ENCODE data around the gene TGM1.
"Not testable (repeated sequence)": the region's sequence is repeated elsewhere in the genome, so short reads cannot be mapped to it uniquely, and the experiment has no call there.

The TGM1 gene

GRCh38 chr14:24246765-24247212, 16.2 kb downstream of the TGM1 start:
- Histone ChIP-seq H3K4me1 (ENCODE audit: control insufficient read depth in 5 of 5, insufficient read depth in 5 of 5, low read length in 5 of 5) (peaks cover 0 to 12% (median 8%) of the 10 kb centered on the region in 5 donors), H3K27ac (ENCODE audit: low read depth, low read length) (no peak overlapping the region)

GRCh38 chr14:24245350-24245749, 17.6 kb downstream of the TGM1 start:
- not testable (repeated sequence) for H3K27me3 ChIP-seq (ENCODE audit: control insufficient read depth in 5 of 5, insufficient read depth in 4 of 5, low read length in 5 of 5); H3K9ac ChIP-seq (ENCODE audit: low read length in 5 of 5); H3K4me3 ChIP-seq (ENCODE audit: low read depth in 1 of 5, low read length in 5 of 5); H3K27ac ChIP-seq (ENCODE audit: low read depth, low read length); H3K9me3 ChIP-seq (ENCODE audit: control insufficient read depth in 5 of 5, low read length in 5 of 5)
- H3K36me3 ChIP-seq (ENCODE audit: control insufficient read depth in 5 of 5, insufficient read depth in 5 of 5, low read length in 5 of 5), result peaks cover 0 to 14% (median 8%) of the 10 kb centered on the region in 5 donors
- H3K4me1 ChIP-seq (ENCODE audit: control insufficient read depth in 5 of 5, insufficient read depth in 5 of 5, low read length in 5 of 5), result peaks cover 0 to 27% (median 23%) of the 10 kb centered on the region in 5 donors

More at GRCh38 chr14:24246765-24247212, 16.2 kb downstream of the TGM1 start:
- H3K9me3 ChIP-seq (ENCODE audit: control insufficient read depth in 5 of 5, low read length in 5 of 5), result no peaks in the 10 kb centered on the region
- H3K36me3 ChIP-seq (ENCODE audit: control insufficient read depth in 5 of 5, insufficient read depth in 5 of 5, low read length in 5 of 5), result peaks cover 0 to 5% (median 0%) of the 10 kb centered on the region in 5 donors
- no peak overlapping the region for H3K4me3 ChIP-seq (ENCODE audit: low read depth in 1 of 5, low read length in 5 of 5)
- H3K9ac ChIP-seq (ENCODE audit: low read length in 5 of 5), result peak overlapping the region in 1 of 5 donors; percentile 35
- no peaks in the 10 kb centered on the region for H3K27me3 ChIP-seq (ENCODE audit: control insufficient read depth in 5 of 5, insufficient read depth in 4 of 5, low read length in 5 of 5)

GRCh38 chr14:24243336-24243836, 19.6 kb downstream of the TGM1 start:
- Histone ChIP-seq H3K36me3 (ENCODE audit: control insufficient read depth in 5 of 5, insufficient read depth in 5 of 5, low read length in 5 of 5) (peaks cover 8 to 28% (median 28%) of the 10 kb centered on the region in 5 donors), H3K27me3 (ENCODE audit: control insufficient read depth in 5 of 5, insufficient read depth in 4 of 5, low read length in 5 of 5) (no peaks in the 10 kb centered on the region), H3K9ac (ENCODE audit: low read length in 5 of 5) (peak overlapping the region; percentile 39 to 98 (median 97)), H3K4me1 (ENCODE audit: control insufficient read depth in 5 of 5, insufficient read depth in 5 of 5, low read length in 5 of 5) (peaks cover 0 to 45% (median 37%) of the 10 kb centered on the region in 5 donors), H3K27ac (ENCODE audit: low read depth, low read length) (peak overlapping the region; percentile 98), H3K9me3 (ENCODE audit: control insufficient read depth in 5 of 5, low read length in 5 of 5) (no peaks in the 10 kb centered on the region), H3K4me3 (ENCODE audit: low read depth in 1 of 5, low read length in 5 of 5) (peak overlapping the region; percentile 81 to 96 (median 94))

GRCh38 chr14:24241829-24242443, 21.0 kb downstream of the TGM1 start:
- Histone ChIP-seq H3K4me3 (ENCODE audit: low read depth in 1 of 5, low read length in 5 of 5) (peak overlapping the region; percentile 81 to 98 (median 95)), H3K4me1 (ENCODE audit: control insufficient read depth in 5 of 5, insufficient read depth in 5 of 5, low read length in 5 of 5) (peaks cover 0 to 45% (median 37%) of the 10 kb centered on the region in 5 donors), H3K27me3 (ENCODE audit: control insufficient read depth in 5 of 5, insufficient read depth in 4 of 5, low read length in 5 of 5) (no peaks in the 10 kb centered on the region), H3K36me3 (ENCODE audit: control insufficient read depth in 5 of 5, insufficient read depth in 5 of 5, low read length in 5 of 5) (peaks cover 8 to 43% (median 43%) of the 10 kb centered on the region in 5 donors), H3K9me3 (ENCODE audit: control insufficient read depth in 5 of 5, low read length in 5 of 5) (no peaks in the 10 kb centered on the region), H3K9ac (ENCODE audit: low read length in 5 of 5) (peak overlapping the region; percentile 81 to 98 (median 97)), H3K27ac (ENCODE audit: low read depth, low read length) (peak overlapping the region; percentile 98)

GRCh38 chr14:24240110-24240918, 22.7 kb downstream of the TGM1 start:
- Histone ChIP-seq H3K4me3 (ENCODE audit: low read depth in 1 of 5, low read length in 5 of 5) (peak overlapping the region in 2 of 5 donors; percentile 15 to 94), H3K9ac (ENCODE audit: low read length in 5 of 5) (peak overlapping the region in 4 of 5 donors; percentile 40 to 98 (median 64)), H3K27me3 (ENCODE audit: control insufficient read depth in 5 of 5, insufficient read depth in 4 of 5, low read length in 5 of 5) (no peaks in the 10 kb centered on the region), H3K27ac (ENCODE audit: low read depth, low read length) (peak overlapping the region; percentile 98), H3K9me3 (ENCODE audit: control insufficient read depth in 5 of 5, low read length in 5 of 5) (no peaks in the 10 kb centered on the region), H3K4me1 (ENCODE audit: control insufficient read depth in 5 of 5, insufficient read depth in 5 of 5, low read length in 5 of 5) (peaks cover 0 to 45% (median 37%) of the 10 kb centered on the region in 5 donors), H3K36me3 (ENCODE audit: control insufficient read depth in 5 of 5, insufficient read depth in 5 of 5, low read length in 5 of 5) (peaks cover 16 to 59% (median 58%) of the 10 kb centered on the region in 5 donors)

GRCh38 chr14:24238527-24239037, 24.4 kb downstream of the TGM1 start:
- Histone ChIP-seq H3K27me3 (ENCODE audit: control insufficient read depth in 5 of 5, insufficient read depth in 4 of 5, low read length in 5 of 5) (no peaks in the 10 kb centered on the region), H3K4me3 (ENCODE audit: low read depth in 1 of 5, low read length in 5 of 5) (no peak overlapping the region), H3K9ac (ENCODE audit: low read length in 5 of 5) (peak overlapping the region in 1 of 5 donors; percentile 7), H3K36me3 (ENCODE audit: control insufficient read depth in 5 of 5, insufficient read depth in 5 of 5, low read length in 5 of 5) (peaks cover 25 to 70% (median 60%) of the 10 kb centered on the region in 5 donors), H3K4me1 (ENCODE audit: control insufficient read depth in 5 of 5, insufficient read depth in 5 of 5, low read length in 5 of 5) (peaks cover 0 to 53% (median 42%) of the 10 kb centered on the region in 5 donors), H3K27ac (ENCODE audit: low read depth, low read length) (peak overlapping the region; percentile 38), H3K9me3 (ENCODE audit: control insufficient read depth in 5 of 5, low read length in 5 of 5) (no peaks in the 10 kb centered on the region)

- Histone ChIP-seq H3K4me3 (ENCODE audit: low read depth in 1 of 5, low read length in 5 of 5) (no peak overlapping the region), H3K27me3 (ENCODE audit: control insufficient read depth in 5 of 5, insufficient read depth in 4 of 5, low read length in 5 of 5) (no peaks in the 10 kb centered on the region), H3K9ac (ENCODE audit: low read length in 5 of 5) (no peak overlapping the region), H3K4me1 (ENCODE audit: control insufficient read depth in 5 of 5, insufficient read depth in 5 of 5, low read length in 5 of 5) (peaks cover 4 to 53% (median 42%) of the 10 kb centered on the region in 5 donors), H3K9me3 (ENCODE audit: control insufficient read depth in 5 of 5, low read length in 5 of 5) (no peaks in the 10 kb centered on the region), H3K27ac (ENCODE audit: low read depth, low read length) (peak overlapping the region; percentile 27), H3K36me3 (ENCODE audit: control insufficient read depth in 5 of 5, insufficient read depth in 5 of 5, low read length in 5 of 5) (peaks cover 25 to 70% (median 60%) of the 10 kb centered on the region in 5 donors)
Measured at GRCh38 chr14:24238123-24238522, 24.9 kb downstream of the TGM1 start.

- no peaks in the 10 kb centered on the region for H3K9me3 ChIP-seq (ENCODE audit: control insufficient read depth in 5 of 5, low read length in 5 of 5)
- peaks cover 5 to 57% (median 45%) of the 10 kb centered on the region in 5 donors for H3K4me1 ChIP-seq (ENCODE audit: control insufficient read depth in 5 of 5, insufficient read depth in 5 of 5, low read length in 5 of 5)
- peaks cover 25 to 70% (median 60%) of the 10 kb centered on the region in 5 donors for H3K36me3 ChIP-seq (ENCODE audit: control insufficient read depth in 5 of 5, insufficient read depth in 5 of 5, low read length in 5 of 5)
- H3K27me3 ChIP-seq (ENCODE audit: control insufficient read depth in 5 of 5, insufficient read depth in 4 of 5, low read length in 5 of 5), result no peaks in the 10 kb centered on the region
- no peak overlapping the region for H3K4me3 ChIP-seq (ENCODE audit: low read depth in 1 of 5, low read length in 5 of 5)
- H3K9ac ChIP-seq (ENCODE audit: low read length in 5 of 5), result no peak overlapping the region
- H3K27ac ChIP-seq (ENCODE audit: low read depth, low read length), result peak overlapping the region; percentile 27
Measured at GRCh38 chr14:24237463-24237955, 25.5 kb downstream of the TGM1 start.

- H3K36me3 ChIP-seq (ENCODE audit: control insufficient read depth in 5 of 5, insufficient read depth in 5 of 5, low read length in 5 of 5), result peaks cover 25 to 70% (median 60%) of the 10 kb centered on the region in 5 donors
- H3K27me3 ChIP-seq (ENCODE audit: control insufficient read depth in 5 of 5, insufficient read depth in 4 of 5, low read length in 5 of 5), result no peaks in the 10 kb centered on the region
- peaks cover 5 to 56% (median 44%) of the 10 kb centered on the region in 5 donors for H3K4me1 ChIP-seq (ENCODE audit: control insufficient read depth in 5 of 5, insufficient read depth in 5 of 5, low read length in 5 of 5)
- H3K27ac ChIP-seq (ENCODE audit: low read depth, low read length), result no peak overlapping the region
- H3K4me3 ChIP-seq (ENCODE audit: low read depth in 1 of 5, low read length in 5 of 5), result no peak overlapping the region
- peak overlapping the region in 1 of 5 donors; percentile 39 for H3K9ac ChIP-seq (ENCODE audit: low read length in 5 of 5)
- H3K9me3 ChIP-seq (ENCODE audit: control insufficient read depth in 5 of 5, low read length in 5 of 5), result no peaks in the 10 kb centered on the region
Measured at GRCh38 chr14:24236689-24237462, 26.1 kb downstream of the TGM1 start.

All from subcutaneous abdominal adipose tissue (tissue), 5 donors.